Measurements from ENCODE around the gene FLG.
"Not testable (repeated sequence)": the region's sequence is repeated elsewhere in the genome, so short reads cannot be mapped to it uniquely, and the experiment has no call there.

Gene FLG

DNA sequence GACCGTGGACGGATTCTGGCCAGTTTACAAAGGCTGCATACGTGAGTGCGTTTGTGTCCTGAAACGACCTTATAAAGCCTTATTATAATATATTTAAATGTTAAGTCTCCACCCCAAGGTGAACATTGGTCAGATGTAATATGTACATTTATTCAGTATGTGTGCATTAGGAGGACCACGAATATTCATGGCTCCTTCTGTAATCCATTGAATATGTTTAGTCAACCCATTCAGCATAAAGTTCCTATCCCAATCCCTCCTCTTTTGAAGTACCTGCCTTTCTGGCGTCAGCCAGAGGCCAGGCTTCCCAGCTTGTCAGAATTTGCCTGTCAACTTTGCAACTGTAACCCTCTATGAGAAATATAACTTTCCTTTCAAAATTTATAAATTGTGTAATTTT is 10.4 kb upstream of the FLG start:
- H3K27ac ChIP-seq (ENCODE audit: low read length): no peak overlapping the region
- no peaks in the 10 kb centered on the region for H3K4me1 ChIP-seq (ENCODE audit: control insufficient read depth, insufficient read depth, low read length)
- no peaks in the 10 kb centered on the region for H3K9me3 ChIP-seq (ENCODE audit: control insufficient read depth in 2 of 2, low read length in 2 of 2)
- no peaks in the 10 kb centered on the region for H3K27me3 ChIP-seq (ENCODE audit: control insufficient read depth in 1 of 2, insufficient read depth in 2 of 2, low read length in 2 of 2)
- no peaks in the 10 kb centered on the region for H3K36me3 ChIP-seq (ENCODE audit: control insufficient read depth in 2 of 2, insufficient read depth in 2 of 2, low read length in 2 of 2)
- H3K4me3 ChIP-seq (ENCODE audit: low read length in 2 of 2): no peak overlapping the region
- no peak overlapping the region for H3K9ac ChIP-seq (ENCODE audit: low read length in 2 of 2)

DNA sequence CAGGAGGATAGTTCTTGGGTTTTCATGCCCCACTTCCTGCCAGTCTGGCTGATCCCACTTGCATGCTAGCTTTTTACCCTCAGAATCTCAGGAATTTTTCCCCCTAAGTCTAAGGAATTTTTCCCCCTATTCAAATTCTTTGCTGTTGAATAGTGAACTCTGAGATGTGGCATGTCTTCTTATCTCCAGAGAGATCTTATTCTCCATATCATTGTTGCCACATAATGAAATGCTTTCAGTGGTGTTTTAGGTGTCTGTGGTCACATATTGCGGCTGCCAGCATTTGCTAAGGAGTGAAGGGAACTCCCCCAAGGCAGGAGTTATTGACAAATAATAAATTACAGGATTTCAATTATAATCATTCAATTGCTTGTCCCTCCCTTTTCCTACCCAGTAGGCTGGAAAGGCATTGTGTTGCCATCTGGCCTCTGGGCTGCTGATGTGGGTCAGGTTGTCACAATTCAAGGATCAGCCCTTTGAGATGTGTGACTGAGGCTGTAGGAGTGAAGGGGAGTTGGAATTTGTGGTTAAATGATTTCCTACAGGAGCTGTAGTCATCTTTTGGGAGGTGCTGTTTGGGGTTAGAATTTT is 3.9 kb upstream of the FLG start:
- H3K27me3 ChIP-seq (ENCODE audit: control insufficient read depth in 1 of 2, insufficient read depth in 2 of 2, low read length in 2 of 2): no peaks in the 10 kb centered on the region
- H3K9ac ChIP-seq (ENCODE audit: low read length in 2 of 2): no peak overlapping the region
- no peak overlapping the region for H3K27ac ChIP-seq (ENCODE audit: low read length)
- H3K4me3 ChIP-seq (ENCODE audit: low read length in 2 of 2): no peak overlapping the region
- H3K36me3 ChIP-seq (ENCODE audit: control insufficient read depth in 2 of 2, insufficient read depth in 2 of 2, low read length in 2 of 2): no peaks in the 10 kb centered on the region
- no peaks in the 10 kb centered on the region for H3K4me1 ChIP-seq (ENCODE audit: control insufficient read depth, insufficient read depth, low read length)
- no peaks in the 10 kb centered on the region for H3K9me3 ChIP-seq (ENCODE audit: control insufficient read depth in 2 of 2, low read length in 2 of 2)

DNA sequence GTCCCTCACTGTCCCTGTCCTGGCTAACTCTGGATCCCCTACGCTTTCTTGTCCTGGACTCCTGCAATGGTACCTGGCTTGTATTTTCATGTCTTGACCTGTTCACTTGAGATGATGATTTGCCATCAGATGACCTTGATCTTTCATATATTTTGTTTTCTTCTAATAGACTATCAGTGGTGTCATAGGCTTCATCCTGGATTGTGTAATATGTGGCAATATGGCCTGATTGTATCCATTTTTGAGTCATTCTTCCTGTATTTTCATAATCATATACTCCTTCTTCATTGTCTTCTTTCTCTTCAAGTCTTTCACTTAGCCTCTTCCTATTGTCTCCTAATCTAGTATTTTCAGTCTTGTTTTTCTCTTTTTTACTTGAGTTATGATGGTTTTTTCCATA is 11.1 kb downstream of the FLG start:
- H3K9me3 ChIP-seq (ENCODE audit: control insufficient read depth in 2 of 2, low read length in 2 of 2): peaks cover 0 to 8% of the 10 kb centered on the region in 2 donors
- no peak overlapping the region for H3K27ac ChIP-seq (ENCODE audit: low read length)
- H3K4me1 ChIP-seq (ENCODE audit: control insufficient read depth, insufficient read depth, low read length): no peaks in the 10 kb centered on the region
- no peak overlapping the region for H3K9ac ChIP-seq (ENCODE audit: low read length in 2 of 2)
- H3K36me3 ChIP-seq (ENCODE audit: control insufficient read depth in 2 of 2, insufficient read depth in 2 of 2, low read length in 2 of 2): peaks cover 0 to 11% of the 10 kb centered on the region in 2 donors
- no peaks in the 10 kb centered on the region for H3K27me3 ChIP-seq (ENCODE audit: control insufficient read depth in 1 of 2, insufficient read depth in 2 of 2, low read length in 2 of 2)
- H3K4me3 ChIP-seq (ENCODE audit: low read length in 2 of 2): no peak overlapping the region

GRCh38 chr1:152313319-152313801 is 11.7 kb downstream of the FLG start:
- Histone ChIP-seq H3K36me3 (ENCODE audit: control insufficient read depth in 2 of 2, insufficient read depth in 2 of 2, low read length in 2 of 2) (peaks cover 0 to 11% of the 10 kb centered on the region in 2 donors), H3K27me3 (ENCODE audit: control insufficient read depth in 1 of 2, insufficient read depth in 2 of 2, low read length in 2 of 2) (no peaks in the 10 kb centered on the region), H3K4me1 (ENCODE audit: control insufficient read depth, insufficient read depth, low read length) (no peaks in the 10 kb centered on the region), H3K4me3 (ENCODE audit: low read length in 2 of 2) (no peak overlapping the region), H3K9ac (ENCODE audit: low read length in 2 of 2) (no peak overlapping the region), H3K27ac (ENCODE audit: low read length) (no peak overlapping the region), H3K9me3 (ENCODE audit: control insufficient read depth in 2 of 2, low read length in 2 of 2) (peaks cover 0 to 12% of the 10 kb centered on the region in 2 donors)

DNA sequence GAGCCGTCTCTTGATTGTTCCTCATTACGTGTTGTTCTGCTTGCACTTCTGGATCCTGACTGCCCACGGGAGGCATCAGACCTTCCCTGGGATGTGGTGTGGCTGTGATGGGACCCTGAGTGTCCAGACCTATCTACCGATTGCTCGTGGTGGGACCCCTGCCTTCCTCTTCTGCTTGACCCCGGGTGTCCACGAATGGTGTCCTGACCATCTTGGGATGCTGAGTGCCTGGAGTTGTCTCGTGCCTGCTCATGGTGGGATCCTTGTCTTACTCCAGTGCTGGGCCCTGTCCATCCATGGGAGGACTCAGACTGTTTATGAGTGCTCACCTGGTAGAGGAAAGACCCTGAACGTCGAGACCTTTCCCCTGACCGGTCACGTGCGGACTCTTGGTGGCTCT is 12.9 kb downstream of the FLG start:
- not testable (repeated sequence) for H3K27ac ChIP-seq (ENCODE audit: low read length); H3K4me1 ChIP-seq (ENCODE audit: control insufficient read depth, insufficient read depth, low read length); H3K4me3 ChIP-seq (ENCODE audit: low read length in 2 of 2); H3K27me3 ChIP-seq (ENCODE audit: control insufficient read depth in 1 of 2, insufficient read depth in 2 of 2, low read length in 2 of 2); H3K9ac ChIP-seq (ENCODE audit: low read length in 2 of 2)
- Histone ChIP-seq H3K36me3 (ENCODE audit: control insufficient read depth in 2 of 2, insufficient read depth in 2 of 2, low read length in 2 of 2) (peaks cover 0 to 11% of the 10 kb centered on the region in 2 donors), H3K9me3 (ENCODE audit: control insufficient read depth in 2 of 2, low read length in 2 of 2) (peaks cover 0 to 13% of the 10 kb centered on the region in 2 donors)

GRCh38 chr1:152309955-152310354 is 15.1 kb downstream of the FLG start:
- no peak overlapping the region for H3K4me3 ChIP-seq (ENCODE audit: low read length in 2 of 2)
- H3K9me3 ChIP-seq (ENCODE audit: control insufficient read depth in 2 of 2, low read length in 2 of 2): peaks cover 0 to 13% of the 10 kb centered on the region in 2 donors
- H3K4me1 ChIP-seq (ENCODE audit: control insufficient read depth, insufficient read depth, low read length): no peaks in the 10 kb centered on the region
- peaks cover 0 to 11% of the 10 kb centered on the region in 2 donors for H3K36me3 ChIP-seq (ENCODE audit: control insufficient read depth in 2 of 2, insufficient read depth in 2 of 2, low read length in 2 of 2)
- no peaks in the 10 kb centered on the region for H3K27me3 ChIP-seq (ENCODE audit: control insufficient read depth in 1 of 2, insufficient read depth in 2 of 2, low read length in 2 of 2)
- no peak overlapping the region for H3K27ac ChIP-seq (ENCODE audit: low read length)
- H3K9ac ChIP-seq (ENCODE audit: low read length in 2 of 2): no peak overlapping the region

DNA sequence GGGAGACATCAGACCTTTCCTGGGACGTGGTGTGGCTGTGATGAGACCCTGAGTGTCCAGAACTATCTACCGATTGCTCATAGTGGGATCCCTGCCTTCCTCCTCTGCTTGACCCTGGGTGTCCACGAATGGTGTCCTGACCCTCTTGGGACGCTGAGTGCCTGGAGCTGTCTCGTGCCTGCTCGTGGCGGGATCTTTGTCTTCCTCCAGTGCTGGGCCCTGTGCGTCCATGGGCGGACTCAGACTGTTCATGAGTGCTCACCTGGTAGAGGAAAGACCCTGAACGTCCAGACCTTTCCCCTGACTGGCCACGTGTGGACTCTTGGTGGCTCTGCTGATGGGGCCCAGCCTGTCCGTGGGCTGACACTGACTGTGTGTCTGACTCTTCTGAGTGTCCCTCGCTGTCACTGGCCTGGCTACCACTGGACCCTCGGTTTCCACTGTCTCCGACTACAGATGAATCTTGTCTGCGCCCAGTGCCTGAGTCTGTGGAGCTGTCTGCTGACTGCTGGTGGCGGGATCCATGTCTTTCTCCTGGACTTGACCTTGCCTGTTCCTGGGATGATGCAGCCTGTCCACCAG is 15.6 kb downstream of the FLG start:
- not testable (repeated sequence) for H3K4me1 ChIP-seq (ENCODE audit: control insufficient read depth, insufficient read depth, low read length); H3K27ac ChIP-seq (ENCODE audit: low read length)
- peaks cover 0 to 13% of the 10 kb centered on the region in 2 donors for H3K9me3 ChIP-seq (ENCODE audit: control insufficient read depth in 2 of 2, low read length in 2 of 2)

DNA sequence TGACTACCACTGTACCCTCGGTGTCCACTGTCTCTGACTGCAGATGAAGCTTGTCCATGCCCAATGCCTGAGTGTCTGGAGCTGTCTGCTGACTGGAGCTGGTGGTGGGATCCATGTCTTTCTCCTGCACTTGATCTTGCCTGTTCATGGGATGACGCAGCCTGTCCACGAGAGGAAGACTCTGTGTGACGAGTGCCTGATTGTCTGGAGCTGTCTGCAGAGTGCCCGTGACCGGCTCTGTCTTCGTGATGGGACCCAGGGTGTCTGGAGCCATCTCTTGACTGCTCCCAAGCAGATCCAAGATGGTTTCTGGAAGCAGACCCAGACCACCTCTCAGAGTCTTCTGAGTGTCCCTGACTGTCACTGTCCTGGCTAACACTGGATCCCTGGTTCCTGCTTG is 16.3 kb downstream of the FLG start:
- not testable (repeated sequence) for H3K4me3 ChIP-seq (ENCODE audit: low read length in 2 of 2); H3K9ac ChIP-seq (ENCODE audit: low read length in 2 of 2); H3K27ac ChIP-seq (ENCODE audit: low read length); H3K4me1 ChIP-seq (ENCODE audit: control insufficient read depth, insufficient read depth, low read length); H3K27me3 ChIP-seq (ENCODE audit: control insufficient read depth in 1 of 2, insufficient read depth in 2 of 2, low read length in 2 of 2)
- H3K9me3 ChIP-seq (ENCODE audit: control insufficient read depth in 2 of 2, low read length in 2 of 2): peaks cover 0 to 13% of the 10 kb centered on the region in 2 donors
- peaks cover 0 to 11% of the 10 kb centered on the region in 2 donors for H3K36me3 ChIP-seq (ENCODE audit: control insufficient read depth in 2 of 2, insufficient read depth in 2 of 2, low read length in 2 of 2)

More for the DNA sequence above, 15.6 kb downstream of the FLG start:
- not testable (repeated sequence) for H3K27me3 ChIP-seq (ENCODE audit: control insufficient read depth in 1 of 2, insufficient read depth in 2 of 2, low read length in 2 of 2); H3K9ac ChIP-seq (ENCODE audit: low read length in 2 of 2); H3K4me3 ChIP-seq (ENCODE audit: low read length in 2 of 2)
- H3K36me3 ChIP-seq (ENCODE audit: control insufficient read depth in 2 of 2, insufficient read depth in 2 of 2, low read length in 2 of 2): peaks cover 0 to 11% of the 10 kb centered on the region in 2 donors

GRCh38 chr1:152307970-152308369 is 17.1 kb downstream of the FLG start:
- not testable (repeated sequence) for H3K4me3 ChIP-seq (ENCODE audit: low read length in 2 of 2); H3K4me1 ChIP-seq (ENCODE audit: control insufficient read depth, insufficient read depth, low read length); H3K27me3 ChIP-seq (ENCODE audit: control insufficient read depth in 1 of 2, insufficient read depth in 2 of 2, low read length in 2 of 2); H3K9ac ChIP-seq (ENCODE audit: low read length in 2 of 2); H3K27ac ChIP-seq (ENCODE audit: low read length)
- Histone ChIP-seq H3K9me3 (ENCODE audit: control insufficient read depth in 2 of 2, low read length in 2 of 2) (peaks cover 0 to 16% of the 10 kb centered on the region in 2 donors), H3K36me3 (ENCODE audit: control insufficient read depth in 2 of 2, insufficient read depth in 2 of 2, low read length in 2 of 2) (peaks cover 0 to 11% of the 10 kb centered on the region in 2 donors)

DNA sequence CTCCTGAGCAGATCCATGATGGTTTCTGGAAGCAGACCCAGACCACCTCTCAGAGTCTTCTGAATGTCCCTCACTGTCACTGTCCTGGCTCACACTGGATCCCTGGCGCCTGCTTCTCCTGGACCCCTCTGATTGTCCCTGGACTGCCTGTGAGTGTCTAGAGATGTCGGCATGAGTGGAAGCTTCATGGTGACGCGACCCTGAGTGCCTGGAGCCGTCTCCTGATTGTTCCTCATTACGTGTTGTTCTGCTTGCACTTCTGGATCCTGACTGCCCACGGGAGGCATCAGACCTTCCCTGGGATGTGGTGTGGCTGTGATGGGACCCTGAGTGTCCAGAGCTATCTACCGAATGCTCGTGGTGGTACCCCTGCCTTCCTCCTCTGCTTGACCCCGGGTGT is 18.9 kb downstream of the FLG start:
- not testable (repeated sequence) for H3K4me3 ChIP-seq (ENCODE audit: low read length in 2 of 2); H3K9ac ChIP-seq (ENCODE audit: low read length in 2 of 2); H3K27ac ChIP-seq (ENCODE audit: low read length); H3K36me3 ChIP-seq (ENCODE audit: control insufficient read depth in 2 of 2, insufficient read depth in 2 of 2, low read length in 2 of 2); H3K4me1 ChIP-seq (ENCODE audit: control insufficient read depth, insufficient read depth, low read length); H3K27me3 ChIP-seq (ENCODE audit: control insufficient read depth in 1 of 2, insufficient read depth in 2 of 2, low read length in 2 of 2)
- peaks cover 0 to 17% of the 10 kb centered on the region in 2 donors for H3K9me3 ChIP-seq (ENCODE audit: control insufficient read depth in 2 of 2, low read length in 2 of 2)

GRCh38 chr1:152304773-152305172 is 20.3 kb downstream of the FLG start:
- not testable (repeated sequence) for H3K36me3 ChIP-seq (ENCODE audit: control insufficient read depth in 2 of 2, insufficient read depth in 2 of 2, low read length in 2 of 2); H3K27ac ChIP-seq (ENCODE audit: low read length); H3K27me3 ChIP-seq (ENCODE audit: control insufficient read depth in 1 of 2, insufficient read depth in 2 of 2, low read length in 2 of 2); H3K9ac ChIP-seq (ENCODE audit: low read length in 2 of 2); H3K4me1 ChIP-seq (ENCODE audit: control insufficient read depth, insufficient read depth, low read length); H3K4me3 ChIP-seq (ENCODE audit: low read length in 2 of 2)
- H3K9me3 ChIP-seq (ENCODE audit: control insufficient read depth in 2 of 2, low read length in 2 of 2): peaks cover 0 to 13% of the 10 kb centered on the region in 2 donors

Data from stomach smooth muscle (tissue), 2 donors.